Neural cell (in vitro differentiated cells): ENCODE results near the gene CLIC3. TPM values are rescaled to one million over a fixed set of nuclear protein-coding genes. Genes with fewer than 3 reads are reported as not detected.

Source experiments
- H2AFZ ChIP-seq: fragments of 200-600, 300-800 bp; sonication (generic), shearing (Covaris generic); 2 replicates; pipeline ENCODE4 v1.6.0; 2014; ENCODE audit warnings: low read depth, mild to moderate bottlenecking, antibody characterized with exemption, low read length, moderate library complexity
- H3F3A ChIP-seq: fragments of 200-600 bp; shearing (Covaris generic); 2 replicates; pipeline ENCODE4 v1.6.1; 2016; ENCODE audit warnings: mild to moderate bottlenecking, moderate library complexity, mixed read lengths, antibody characterized with exemption, low read length; ENCODE audit not compliant: insufficient read depth, poor library complexity, severe bottlenecking
- H3K27ac ChIP-seq: fragments of 200-600, 300-800 bp; sonication (generic), shearing (Covaris generic); 2 replicates; pipeline ENCODE4 v1.5.1; 2014; ENCODE audit warnings: mild to moderate bottlenecking, low read length, moderate library complexity
- H3K27me3 ChIP-seq: fragments of 300-800, 200-600 bp; sonication (generic), shearing (Covaris generic); 2 replicates; pipeline ENCODE4 v1.6.0; 2014; ENCODE audit warnings: mild to moderate bottlenecking, low read depth, low read length, moderate library complexity; ENCODE audit not compliant: insufficient read depth
- H3K36me3 ChIP-seq: fragments of 300-800, 200-600 bp; sonication (generic), shearing (Covaris generic); 2 replicates; pipeline ENCODE4 v1.5.1; 2014; ENCODE audit warnings: mild to moderate bottlenecking, antibody characterized with exemption, low read length, moderate library complexity; ENCODE audit not compliant: insufficient read depth
- H3K4me2 ChIP-seq: fragments of 300-800, 200-600 bp; sonication (generic), shearing (Covaris generic); 2 replicates; pipeline ENCODE4 v1.6.0; 2014; ENCODE audit warnings: mild to moderate bottlenecking, low read length
- H3K4me3 ChIP-seq: fragments of 300-800, 200-600 bp; sonication (generic), shearing (Covaris generic); 2 replicates; pipeline ENCODE4 v1.5.1; 2014; ENCODE audit warnings: mild to moderate bottlenecking, low read length, moderate library complexity
- H3K79me2 ChIP-seq: fragments of 200-600 bp; shearing (Covaris generic); replicated peaks from 2 replicates; pipeline ENCODE4 v1.6.0; 2014; ENCODE audit warnings: mild to moderate bottlenecking, low read length, moderate library complexity; ENCODE audit not compliant: insufficient read depth
- H3K9ac ChIP-seq: fragments of 300-800, 200-600 bp; sonication (generic), shearing (Covaris generic); 2 replicates; pipeline ENCODE4 v1.6.1; 2016; ENCODE audit warnings: mild to moderate bottlenecking, low read length, mixed read lengths
- H3K9me2 ChIP-seq: fragments of 200-600 bp; shearing (Covaris generic); 2 replicates; pipeline ENCODE4 v1.6.1; 2016; ENCODE audit warnings: mild to moderate bottlenecking, low read length, mixed read lengths; ENCODE audit not compliant: insufficient read depth
- H3K9me3 ChIP-seq: fragments of 200-600, 300-800 bp; sonication (generic), shearing (Covaris generic); 2 replicates; pipeline ENCODE4 v1.6.1; 2016; ENCODE audit warnings: mild to moderate bottlenecking, mixed run types, low read length, moderate library complexity, mixed read lengths
- H4K20me1 ChIP-seq: fragments of 200-600 bp; shearing (Covaris generic); 2 replicates; pipeline ENCODE4 v1.6.1; 2016; ENCODE audit warnings: mild to moderate bottlenecking, mixed run types; ENCODE audit not compliant: insufficient read depth
- CTCF ChIP-seq: fragments of 450-650 bp; IDR thresholded peaks from 2 replicates; pipeline ENCODE4 v1.5.1; 2014; ENCODE audit warnings: antibody characterized with exemption, mild to moderate bottlenecking, moderate library complexity; ENCODE audit not compliant: poor library complexity, severe bottlenecking
- EP300 ChIP-seq: fragments of 450-650 bp; conservative IDR thresholded peaks from 2 replicates; pipeline ENCODE4 v1.6.1; 2014; ENCODE audit warnings: antibody characterized with exemption, mild to moderate bottlenecking, moderate library complexity; ENCODE audit not compliant: poor library complexity, severe bottlenecking
- EZH2 ChIP-seq: fragments of 200-600, 300-800 bp; shearing (Covaris generic), sonication (generic); IDR thresholded peaks from 2 replicates; pipeline ENCODE4 v1.6.1; 2014; ENCODE audit warnings: antibody characterized with exemption, low read length, borderline replicate concordance, mild to moderate bottlenecking; ENCODE audit not compliant: insufficient read depth, poor library complexity, severe bottlenecking
- MXI1 ChIP-seq: fragments of 450-650 bp; conservative IDR thresholded peaks from 2 replicates; pipeline ENCODE4 v1.6.1; 2014; ENCODE audit warnings: antibody characterized with exemption, mild to moderate bottlenecking; ENCODE audit not compliant: poor library complexity, severe bottlenecking
- POLR2AphosphoS5 ChIP-seq: IDR thresholded peaks from 2 replicates; pipeline ENCODE4 v1.6.1; 2012
- RAD21 ChIP-seq: fragments of 450-650 bp; conservative IDR thresholded peaks from 2 replicates; pipeline ENCODE4 v1.6.1; 2014; ENCODE audit warnings: antibody characterized with exemption, mild to moderate bottlenecking, moderate library complexity
- REST ChIP-seq: IDR thresholded peaks from 2 replicates; pipeline ENCODE4 v1.6.1; 2012; ENCODE audit warnings: borderline replicate concordance
- SMC3 ChIP-seq: fragments of 450-650 bp; conservative IDR thresholded peaks from 2 replicates; pipeline ENCODE4 v1.6.1; 2014; ENCODE audit warnings: antibody characterized with exemption, mild to moderate bottlenecking, moderate library complexity; ENCODE audit not compliant: poor library complexity
- TAF1 ChIP-seq: IDR thresholded peaks from 2 replicates; pipeline ENCODE4 v1.6.1; 2012; ENCODE audit warnings: low read depth
- polyA plus RNA-seq: library from polyadenylated mRNA; depleted of rRNA; stranded (reverse); fragments of >200 nt; gene quantifications from 2 replicates; pipeline ENCODE4 v1.2.3, GENCODE V29; 2014

CLIC3 gene
- polyA plus RNA-seq, 1 donor from 2014 or later: not detected

GRCh38 chr9:137037035-137037434 is 40.7 kb upstream of the CLIC3 start:
- no peaks in the 10 kb centered on the region for H3F3A ChIP-seq
- no peaks in the 10 kb centered on the region for H3K9me3 ChIP-seq
- H3K27ac ChIP-seq: no peak overlapping the region
- H3K79me2 ChIP-seq: no peaks in the 10 kb centered on the region
- H3K4me3 ChIP-seq: no peak overlapping the region
- no peak overlapping the region for H3K9ac ChIP-seq
- no peak for TF ChIP-seq POLR2AphosphoS5
- TF ChIP-seq CTCF: no peak
- TF ChIP-seq RAD21: no peak
- no peak for TF ChIP-seq REST
- no peak for TF ChIP-seq SMC3
- no peak for TF ChIP-seq MXI1
- no peak for TF ChIP-seq TAF1
- TF ChIP-seq EP300: no peak
- no peak for TF ChIP-seq EZH2
- no peaks in the 10 kb centered on the region for H3K9me2 ChIP-seq
- H4K20me1 ChIP-seq: no peaks in the 10 kb centered on the region
- H3K27me3 ChIP-seq: no peaks in the 10 kb centered on the region
- H3K4me2 ChIP-seq: no peak overlapping the region
- no peaks in the 10 kb centered on the region for H3K36me3 ChIP-seq
- no peak overlapping the region for H2AFZ ChIP-seq

- no peaks in the 10 kb centered on the region for H3K9me2 ChIP-seq
- no peaks in the 10 kb centered on the region for H3K27me3 ChIP-seq
- H2AFZ ChIP-seq: no peak overlapping the region
- no peaks in the 10 kb centered on the region for H3K79me2 ChIP-seq
- H3K4me3 ChIP-seq: no peak overlapping the region
- H3F3A ChIP-seq: no peaks in the 10 kb centered on the region
- no peaks in the 10 kb centered on the region for H3K9me3 ChIP-seq
- no peak overlapping the region for H3K9ac ChIP-seq
- no peaks in the 10 kb centered on the region for H4K20me1 ChIP-seq
- no peaks in the 10 kb centered on the region for H3K36me3 ChIP-seq
- TF ChIP-seq EZH2 (no peak), POLR2AphosphoS5 (no peak), MXI1 (no peak), CTCF (no peak), EP300 (no peak)
- H3K4me2 ChIP-seq: no peak overlapping the region
- no peak overlapping the region for H3K27ac ChIP-seq
Observed at GRCh38 chr9:137035937-137036336, 39.6 kb upstream of the CLIC3 start.
